ENCODE data around the gene ALDH1A2. TPM values are rescaled to one million over a fixed set of nuclear protein-coding genes. Genes with fewer than 3 reads are reported as not detected.

ALDH1A2 gene
- total RNA-seq, 1 donor from 2014 or later = 72.7 TPM

DNA sequence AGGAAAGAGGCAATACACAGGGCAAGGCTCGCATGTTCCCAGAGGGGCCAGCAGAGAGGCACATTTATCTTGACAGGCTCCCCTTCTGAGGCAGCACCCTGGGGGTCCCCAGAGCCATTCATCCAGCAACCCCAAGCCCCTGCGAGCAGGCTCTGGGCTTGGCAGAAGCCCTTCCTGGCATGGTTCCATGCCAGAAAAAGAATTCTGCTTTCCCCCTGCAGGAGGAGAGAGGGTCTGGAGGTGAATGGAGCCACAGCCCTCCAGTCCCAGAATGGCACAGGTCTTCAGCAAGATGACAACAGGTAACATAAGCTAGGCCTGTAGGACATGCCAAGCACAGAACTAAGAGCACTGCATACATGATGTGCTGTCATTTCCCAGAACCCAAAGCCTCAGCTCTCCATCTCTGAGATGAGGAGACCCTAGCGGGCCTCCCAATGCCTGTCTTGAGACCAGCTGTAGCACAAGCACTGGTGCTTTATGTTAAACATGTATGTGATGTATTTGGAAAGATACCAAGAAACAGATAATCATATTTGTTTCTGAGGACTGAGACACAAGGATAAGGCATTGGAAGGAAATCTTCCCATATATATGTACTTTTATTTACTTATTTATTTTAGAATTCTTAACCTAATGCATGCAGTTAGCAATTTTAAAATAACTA lies 121.6 kb downstream of the ALDH1A2 start:
- no peak for DNase-seq (ENCODE audit: low spot score)

- DNase-seq (ENCODE audit: low spot score) = no peak
These were observed 122.3 kb downstream of the ALDH1A2 start for GRCh38 chr15:57943171-57943570.

GRCh38 chr15:57941816-57942215 lies 123.7 kb downstream of the ALDH1A2 start:
- no peak for DNase-seq (ENCODE audit: low spot score)

- DNase-seq (ENCODE audit: low spot score) = no peak
These were observed 133.2 kb downstream of the ALDH1A2 start for GRCh38 chr15:57932348-57932747.

- DNase-seq (ENCODE audit: low spot score) = no peak
These were observed 133.9 kb downstream of the ALDH1A2 start for GRCh38 chr15:57931570-57931969.

GRCh38 chr15:57927091-57927631 lies 138.3 kb downstream of the ALDH1A2 start:
- no peak for DNase-seq (ENCODE audit: low spot score)

DNA sequence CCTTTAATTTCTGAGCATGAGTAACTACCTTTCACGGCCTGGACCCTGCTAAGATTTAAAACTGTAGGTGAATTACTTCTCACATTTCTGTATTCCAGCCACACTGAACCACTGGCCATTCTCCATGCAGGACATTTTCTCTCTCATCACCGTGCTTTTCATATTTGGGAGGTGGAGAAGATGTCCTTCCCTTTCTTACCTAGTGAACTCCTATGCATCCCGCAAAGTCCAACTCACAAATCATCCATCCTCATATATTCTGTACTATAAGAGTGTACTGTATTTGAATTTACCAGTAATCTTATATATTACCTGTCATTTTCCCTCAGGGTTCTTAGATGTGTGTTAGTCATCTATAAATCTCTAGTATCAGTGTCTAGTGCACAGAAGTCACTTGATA lies 139.9 kb downstream of the ALDH1A2 start:
- DNase-seq (ENCODE audit: low spot score) = no peak

DNA sequence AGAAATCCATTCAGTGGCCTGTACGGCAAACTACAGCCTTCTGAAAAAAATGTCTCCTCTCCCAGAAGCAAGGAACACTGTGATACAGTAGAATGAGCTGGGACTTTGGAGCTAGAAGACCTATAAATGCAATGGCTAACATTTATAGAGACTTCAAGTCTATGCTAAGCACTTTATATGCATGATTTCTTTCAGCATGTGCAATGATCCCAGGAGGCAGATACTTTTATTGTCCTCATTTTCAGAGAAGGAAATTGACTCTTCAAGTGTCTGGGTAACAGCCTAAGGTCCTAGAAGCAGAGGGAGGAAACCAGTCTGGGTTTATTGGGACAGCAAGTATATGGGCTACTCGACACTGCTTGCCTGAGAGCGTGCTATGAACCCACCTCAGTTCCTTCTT lies 140.9 kb downstream of the ALDH1A2 start:
- DNase-seq (ENCODE audit: low spot score) = no peak

GRCh38 chr15:57923750-57924149 lies 141.8 kb downstream of the ALDH1A2 start:
- DNase-seq (ENCODE audit: low spot score) = no peak

- DNase-seq (ENCODE audit: low spot score) = no peak
These were observed 142.2 kb downstream of the ALDH1A2 start for GRCh38 chr15:57923306-57923705.

DNA sequence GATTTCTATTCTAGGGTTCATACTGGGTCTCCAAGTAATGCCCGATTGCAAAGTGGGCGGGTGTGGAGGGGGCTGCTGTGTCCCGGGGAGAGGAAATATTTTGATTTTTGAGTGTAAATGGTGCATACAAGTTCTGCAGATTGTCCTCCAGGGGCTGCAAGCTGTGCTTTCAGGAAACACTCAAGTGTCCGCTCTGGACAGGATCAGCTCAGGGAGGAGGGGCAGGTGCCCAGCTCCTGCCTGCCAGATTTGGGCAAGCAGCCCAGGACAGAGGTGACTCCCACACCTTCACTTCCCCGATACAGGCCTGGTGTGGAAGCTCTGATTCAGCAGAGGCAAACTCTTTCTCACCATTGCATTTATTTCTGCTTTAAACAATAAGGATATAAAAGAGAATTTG lies 142.7 kb downstream of the ALDH1A2 start:
- no peak for DNase-seq (ENCODE audit: low spot score)

- DNase-seq (ENCODE audit: low spot score) = no peak
These were observed 144.1 kb downstream of the ALDH1A2 start for GRCh38 chr15:57921371-57921770.

- no peak for DNase-seq (ENCODE audit: low spot score)
These were observed 144.6 kb downstream of the ALDH1A2 start for GRCh38 chr15:57920911-57921310.

DNA sequence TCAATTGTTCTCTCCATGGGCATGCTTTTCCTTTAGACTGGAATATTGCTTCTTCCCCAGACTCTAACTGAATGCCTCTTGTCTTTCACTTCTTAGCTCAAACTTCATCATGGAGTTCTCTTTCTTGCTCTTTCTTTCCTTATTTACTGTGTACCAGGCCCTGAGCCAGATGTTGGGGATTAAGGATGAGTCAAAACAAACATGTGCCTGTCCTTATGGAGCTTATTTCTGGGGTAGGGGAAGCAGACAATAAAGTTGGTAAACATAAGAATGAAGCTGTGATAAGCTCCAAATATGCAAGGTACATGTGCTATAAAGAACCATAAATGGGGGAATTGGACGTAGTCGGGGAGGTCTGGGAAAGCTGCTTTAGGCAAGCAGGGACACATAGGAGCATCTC lies 145.8 kb downstream of the ALDH1A2 start:
- no peak for DNase-seq (ENCODE audit: low spot score)

- no peak for DNase-seq (ENCODE audit: low spot score)
These were observed 147.5 kb downstream of the ALDH1A2 start for GRCh38 chr15:57917998-57918397.

- no peak for DNase-seq (ENCODE audit: low spot score)
These were observed 148.8 kb downstream of the ALDH1A2 start for GRCh38 chr15:57916695-57917094.

DNA sequence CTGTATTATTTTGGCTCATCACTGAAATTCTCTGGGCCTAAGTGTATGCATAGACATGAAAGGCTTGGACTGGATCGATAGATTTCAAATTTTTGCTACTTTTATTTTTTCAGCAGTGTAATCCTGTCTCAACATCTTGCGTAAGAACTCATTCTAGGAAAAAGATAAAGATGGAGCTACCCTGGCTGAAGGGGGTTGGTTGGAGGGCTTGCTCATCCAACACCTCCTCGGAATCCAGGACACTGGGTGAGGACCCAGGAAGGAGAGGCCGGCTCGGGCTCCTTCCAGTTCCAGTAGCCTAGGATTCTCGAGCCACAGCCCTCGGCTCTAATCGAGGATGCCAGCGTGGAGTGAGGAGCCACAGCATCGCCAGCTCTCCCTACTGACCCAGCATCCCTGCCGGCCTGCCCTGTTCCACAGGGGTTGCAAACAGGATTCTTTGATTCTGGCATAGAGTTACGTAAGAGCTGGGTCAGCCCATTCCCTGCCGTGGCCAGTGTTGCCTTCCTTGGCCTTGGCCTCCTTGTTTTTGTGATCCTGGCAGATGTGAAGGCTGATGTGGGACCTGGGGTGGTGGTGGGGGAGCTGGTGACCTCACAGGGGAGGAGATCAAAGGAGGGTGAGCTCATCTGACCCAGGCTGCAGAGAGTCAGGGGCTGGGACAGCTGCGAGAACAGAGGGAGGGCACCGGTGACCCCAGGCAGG lies 149.5 kb downstream of the ALDH1A2 start:
- no peak for DNase-seq (ENCODE audit: low spot score)

GRCh38 chr15:57914350-57915055 lies 151.0 kb downstream of the ALDH1A2 start:
- no peak for DNase-seq (ENCODE audit: low spot score)

GRCh38 chr15:57911247-57911646 lies 154.3 kb downstream of the ALDH1A2 start:
- no peak for DNase-seq (ENCODE audit: low spot score)

DNA sequence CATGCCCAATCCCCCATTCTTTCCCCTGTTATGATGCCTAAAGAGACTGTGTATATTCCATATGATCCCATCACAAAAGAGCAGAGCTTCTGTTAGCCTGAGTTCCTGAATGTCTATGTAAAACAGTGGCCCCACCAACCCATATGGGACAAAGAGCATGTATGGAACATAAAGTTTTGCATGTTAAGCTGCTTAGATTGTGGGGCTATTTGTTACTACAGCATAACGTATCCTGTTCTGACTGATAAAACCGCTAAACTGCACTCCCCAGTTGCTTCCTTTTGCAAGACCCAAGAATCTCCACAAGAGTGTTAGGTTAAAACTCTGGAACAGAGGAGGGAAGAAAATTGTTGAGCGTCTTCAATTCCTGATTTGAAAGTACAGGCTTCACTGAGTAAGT lies 154.8 kb downstream of the ALDH1A2 start:
- no peak for DNase-seq (ENCODE audit: low spot score)

DNA sequence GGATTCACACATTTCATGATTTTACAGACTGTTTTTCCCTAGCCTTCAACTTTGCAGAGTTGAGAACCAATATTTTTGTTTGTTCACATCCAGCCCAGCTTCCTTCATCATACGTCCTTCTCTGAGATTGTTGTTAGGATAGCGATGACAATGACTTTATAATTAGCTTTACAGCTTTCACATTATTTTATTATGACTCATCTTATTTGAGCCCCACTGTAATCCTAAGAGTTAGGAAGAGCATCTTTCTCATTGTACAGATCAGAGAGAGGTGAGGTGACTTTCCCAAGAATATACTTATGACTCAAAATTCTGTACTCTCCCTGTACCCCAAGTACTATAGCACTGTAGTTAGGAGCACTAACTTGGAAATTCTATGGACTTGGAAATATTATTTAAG lies 156.1 kb downstream of the ALDH1A2 start:
- DNase-seq (ENCODE audit: low spot score) = no peak

DNA sequence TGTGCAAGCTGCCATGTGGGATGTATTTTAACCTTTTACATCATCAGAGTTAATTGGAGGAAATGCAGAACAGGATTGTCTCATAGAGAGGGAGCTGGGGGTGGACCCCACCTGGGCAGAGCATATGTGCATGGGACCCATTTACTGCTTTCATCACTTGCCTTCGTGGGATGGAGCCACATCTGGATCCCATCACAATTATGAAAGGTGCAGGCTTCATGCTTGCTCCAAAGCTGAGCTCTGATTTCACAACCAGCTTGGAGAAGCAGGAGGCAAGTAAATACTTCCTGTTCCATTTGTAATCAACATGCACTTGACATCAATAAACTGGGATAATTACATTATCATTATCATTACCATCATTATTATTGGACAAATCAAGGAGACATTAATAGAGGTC lies 161.9 kb downstream of the ALDH1A2 start:
- DNase-seq (ENCODE audit: low spot score) = no peak
